ENCODE results near the gene ANKMY1. TPM values are rescaled to one million over a fixed set of nuclear protein-coding genes. Genes with fewer than 3 reads are reported as not detected.

The ANKMY1 gene
- total RNA-seq, 1 donor from 2014 or later = 35.3 TPM

GRCh38 chr2:240568678-240569522 is 11.1 kb upstream of the ANKMY1 start:
- intact Hi-C loops (cut with micrococcal nuclease) = loop anchor here (1.0 to 10.0 kb wide), 5 partner anchors 9 to 1316 kb away; partner anchors contain the start of genes DUSP28 and NDUFA10

- intact Hi-C loops (cut with micrococcal nuclease) = loop anchor here (1.0 to 10.0 kb wide), 7 partner anchors 8 to 1317 kb away; partner anchors contain the start of genes DTYMK, DUSP28, GPC1 and NDUFA10
Measured at GRCh38 chr2:240567872-240568677, 10.3 kb upstream of the ANKMY1 start, which contains the start of gene RNPEPL1. Gene RNPEPL1, plus strand, starts transcription at chr2:240568484. Its CDS starts 103 bp downstream, at chr2:240568587.

- intact Hi-C loops (cut with micrococcal nuclease) = loop anchor here (2.0 to 10.0 kb wide), 6 partner anchors 133 to 1317 kb away; partner anchors contain the start of genes DTYMK, GPC1 and NDUFA10
Measured at GRCh38 chr2:240567137-240567871, 9.5 kb upstream of the ANKMY1 start.

GRCh38 chr2:240566203-240567136 is 8.7 kb upstream of the ANKMY1 start:
- intact Hi-C loops (cut with micrococcal nuclease) = loop anchor here (1.0 to 10.0 kb wide), 9 partner anchors 20 to 1318 kb away; partner anchors contain the start of genes CAPN10, DTYMK, GPC1 and HDLBP

GRCh38 chr2:240565333-240566202 is 7.8 kb upstream of the ANKMY1 start:
- intact Hi-C loops (cut with micrococcal nuclease) = loop anchor here (1.0 to 10.0 kb wide), 9 partner anchors 21 to 1319 kb away; partner anchors contain the start of genes CAPN10, DTYMK, GPC1 and HDLBP

GRCh38 chr2:240564561-240565332 is 7.0 kb upstream of the ANKMY1 start:
- intact Hi-C loops (cut with micrococcal nuclease) = loop anchor here (10.0 kb wide), 4 partner anchors 330 to 1320 kb away; partner anchors contain the start of gene NDUFA10

- intact Hi-C loops (cut with micrococcal nuclease) = loop anchor here (10.0 kb wide), 4 partner anchors 329 to 1321 kb away; partner anchors contain the start of gene NDUFA10
Measured at GRCh38 chr2:240563951-240564560, 6.3 kb upstream of the ANKMY1 start.

- intact Hi-C loops (cut with micrococcal nuclease) = loop anchor here (10.0 kb wide), 4 partner anchors 328 to 1322 kb away; partner anchors contain the start of gene NDUFA10
Measured at GRCh38 chr2:240563231-240563630, 5.4 kb upstream of the ANKMY1 start.

GRCh38 chr2:240561325-240561971 is 3.7 kb upstream of the ANKMY1 start:
- intact Hi-C loops (cut with micrococcal nuclease) = loop anchor here (1.0 to 10.0 kb wide), 8 partner anchors 25 to 1323 kb away; partner anchors contain the start of genes CAPN10, GPC1 and NDUFA10

- intact Hi-C loops (cut with micrococcal nuclease) = loop anchor here (1.0 to 10.0 kb wide), 10 partner anchors 8 to 1324 kb away; partner anchors contain the start of genes CAPN10, GPC1, NDUFA10 and RNPEPL1
Measured at GRCh38 chr2:240560480-240561324, 2.9 kb upstream of the ANKMY1 start.

- intact Hi-C loops (cut with micrococcal nuclease) = loop anchor here (1.0 to 10.0 kb wide), 7 partner anchors 8 to 1325 kb away; partner anchors contain the start of genes NDUFA10 and RNPEPL1
Measured at GRCh38 chr2:240560084-240560479, 2.3 kb upstream of the ANKMY1 start, which contains the start of gene DUSP28. Gene DUSP28, plus strand, starts transcription at chr2:240560357. Its CDS starts 328 bp downstream, at chr2:240560685.

GRCh38 chr2:240559286-240559685 is 1.5 kb upstream of the ANKMY1 start:
- intact Hi-C loops (cut with micrococcal nuclease) = no loop called here

GRCh38 chr2:240558236-240558761 is 511 bp upstream of the ANKMY1 start:
- intact Hi-C loops (cut with micrococcal nuclease) = no loop called here

- intact Hi-C loops (cut with micrococcal nuclease) = no loop called here
Measured at GRCh38 chr2:240557101-240557751, 562 bp downstream of the ANKMY1 start.

Measured in T-helper 2 cell treated with Interferon-gamma antibody and Interleukin-4, amounts not matched to agents 100 ng/mL and 5 ng/mL, for 36 hours (primary cell).